KBM-7 (cell line): ENCODE results near the gene ZGRF1.
A peak's percentile ranks its signal among the peaks of the same experiment; 100 is the strongest.
"Not testable (repeated sequence)": the region's sequence is repeated elsewhere in the genome, so short reads cannot be mapped to it uniquely, and the experiment has no call there.

Experiments used
- DNase-seq: peaks from one replicate; pipeline ENCODE4 v3.0.0-alpha.2; 2015
- in situ Hi-C: fragments of 300-500 bp; cut with MboI; formaldehyde crosslinking; loops from 2 replicates; pipeline ENCODE4 v1.14.3; 2020; ENCODE audit warnings: low sequenced_read_pairs, low pct_unique_long_range_greater_than_20kb, mixed read lengths

Gene ZGRF1, protein sequence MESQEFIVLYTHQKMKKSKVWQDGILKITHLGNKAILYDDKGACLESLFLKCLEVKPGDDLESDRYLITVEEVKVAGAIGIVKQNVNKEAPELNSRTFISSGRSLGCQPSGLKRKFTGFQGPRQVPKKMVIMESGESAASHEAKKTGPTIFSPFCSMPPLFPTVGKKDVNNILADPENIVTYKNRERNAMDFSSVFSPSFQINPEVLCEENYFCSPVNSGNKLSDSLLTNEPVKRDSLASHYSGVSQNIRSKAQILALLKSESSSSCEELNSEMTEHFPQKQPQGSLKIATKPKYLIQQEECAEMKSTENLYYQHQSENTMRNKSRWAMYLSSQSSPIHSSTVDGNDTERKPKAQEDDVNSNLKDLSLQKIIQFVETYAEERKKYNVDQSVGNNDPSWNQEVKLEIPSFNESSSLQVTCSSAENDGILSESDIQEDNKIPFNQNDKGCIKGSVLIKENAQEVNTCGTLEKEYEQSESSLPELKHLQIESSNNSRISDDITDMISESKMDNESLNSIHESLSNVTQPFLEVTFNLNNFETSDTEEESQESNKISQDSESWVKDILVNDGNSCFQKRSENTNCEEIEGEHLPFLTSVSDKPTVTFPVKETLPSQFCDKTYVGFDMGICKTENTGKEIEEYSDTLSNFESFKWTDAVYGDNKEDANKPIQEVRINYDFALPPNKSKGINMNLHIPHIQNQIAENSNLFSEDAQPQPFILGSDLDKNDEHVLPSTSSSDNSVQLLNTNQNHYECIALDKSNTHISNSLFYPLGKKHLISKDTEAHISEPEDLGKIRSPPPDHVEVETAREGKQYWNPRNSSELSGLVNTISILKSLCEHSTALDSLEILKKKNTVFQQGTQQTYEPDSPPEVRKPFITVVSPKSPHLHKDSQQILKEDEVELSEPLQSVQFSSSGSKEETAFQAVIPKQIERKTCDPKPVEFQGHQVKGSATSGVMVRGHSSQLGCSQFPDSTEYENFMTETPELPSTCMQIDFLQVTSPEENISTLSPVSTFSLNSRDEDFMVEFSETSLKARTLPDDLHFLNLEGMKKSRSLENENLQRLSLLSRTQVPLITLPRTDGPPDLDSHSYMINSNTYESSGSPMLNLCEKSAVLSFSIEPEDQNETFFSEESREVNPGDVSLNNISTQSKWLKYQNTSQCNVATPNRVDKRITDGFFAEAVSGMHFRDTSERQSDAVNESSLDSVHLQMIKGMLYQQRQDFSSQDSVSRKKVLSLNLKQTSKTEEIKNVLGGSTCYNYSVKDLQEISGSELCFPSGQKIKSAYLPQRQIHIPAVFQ (N-terminal part only)

DNA sequence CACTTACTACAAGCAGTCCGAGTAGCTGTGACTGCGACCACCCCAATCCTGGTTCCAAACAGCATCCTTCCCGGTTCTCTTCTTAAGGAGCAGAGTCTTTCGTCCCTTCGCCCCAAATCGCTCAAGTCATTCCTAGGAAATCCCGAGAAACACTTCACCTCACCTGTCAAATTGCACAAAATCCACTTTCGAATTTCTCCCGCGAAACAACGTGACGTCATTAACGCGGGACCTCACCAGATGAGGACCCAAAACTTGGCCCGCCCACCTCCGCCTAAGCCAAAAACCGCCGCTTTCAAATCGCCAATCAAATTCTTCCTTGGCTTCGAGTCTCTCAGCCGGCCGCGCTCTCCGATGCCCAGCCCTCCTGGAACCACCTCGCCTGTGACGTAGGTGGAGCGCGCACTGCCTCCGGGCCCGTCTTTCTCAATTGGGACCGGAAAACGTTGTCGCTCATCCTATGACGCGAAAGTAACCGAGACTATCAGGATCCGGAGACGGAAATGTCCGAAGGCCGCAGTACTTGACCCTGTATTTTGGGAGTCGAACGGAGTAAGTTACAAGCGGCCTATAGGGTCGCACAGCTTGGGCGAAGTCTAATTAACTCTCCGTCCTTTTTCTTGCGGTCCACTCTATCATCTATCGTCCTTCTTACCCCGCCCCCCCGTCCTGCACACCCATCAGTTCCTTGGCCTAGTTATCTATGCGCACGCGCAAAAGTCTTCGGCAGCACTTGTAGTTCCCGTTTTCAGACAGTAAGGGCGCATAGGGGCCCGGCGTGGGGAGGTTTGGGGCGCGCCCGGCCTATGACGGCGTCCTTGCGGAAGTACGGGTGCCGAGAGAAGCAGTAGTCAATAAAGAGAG is at the start of gene ZGRF1, which contains the start of gene LARP7:
ZGRF1 (minus strand) TSS at position 222 of the 864 bp plus-strand sequence. CDS start 3,733 bp downstream, outside the sequence.
LARP7 (plus strand) TSS at position 456 of the 864 bp plus-strand sequence. CDS start 7,527 bp downstream, outside the sequence.
- in situ Hi-C loops, result loop anchor here (25.0 kb wide), 1 partner anchor 300 kb away; no protein-coding TSS in a partner anchor
- peak; percentile 99 for DNase-seq

DNA sequence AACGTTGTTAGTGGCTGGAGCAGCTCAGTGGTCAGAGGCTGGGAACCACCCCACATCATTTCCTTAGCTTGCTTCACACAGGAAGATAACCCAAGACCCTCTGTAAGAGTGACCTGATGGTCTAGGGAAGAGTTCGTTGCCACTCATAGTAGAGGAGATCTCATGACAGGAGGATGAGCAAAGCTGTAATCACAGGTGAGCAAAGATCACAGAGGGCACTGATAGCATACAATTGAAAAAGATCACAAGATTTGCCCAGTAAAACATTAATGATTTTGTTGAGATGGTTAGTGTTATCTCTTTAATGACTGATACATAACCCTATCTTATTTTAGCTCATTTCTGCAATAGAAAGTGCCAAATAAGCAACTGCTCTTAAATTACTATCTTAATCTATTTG is 44.3 kb upstream of the ZGRF1 start:
- DNase-seq, result no peak
- in situ Hi-C loops, result no loop called here

DNA sequence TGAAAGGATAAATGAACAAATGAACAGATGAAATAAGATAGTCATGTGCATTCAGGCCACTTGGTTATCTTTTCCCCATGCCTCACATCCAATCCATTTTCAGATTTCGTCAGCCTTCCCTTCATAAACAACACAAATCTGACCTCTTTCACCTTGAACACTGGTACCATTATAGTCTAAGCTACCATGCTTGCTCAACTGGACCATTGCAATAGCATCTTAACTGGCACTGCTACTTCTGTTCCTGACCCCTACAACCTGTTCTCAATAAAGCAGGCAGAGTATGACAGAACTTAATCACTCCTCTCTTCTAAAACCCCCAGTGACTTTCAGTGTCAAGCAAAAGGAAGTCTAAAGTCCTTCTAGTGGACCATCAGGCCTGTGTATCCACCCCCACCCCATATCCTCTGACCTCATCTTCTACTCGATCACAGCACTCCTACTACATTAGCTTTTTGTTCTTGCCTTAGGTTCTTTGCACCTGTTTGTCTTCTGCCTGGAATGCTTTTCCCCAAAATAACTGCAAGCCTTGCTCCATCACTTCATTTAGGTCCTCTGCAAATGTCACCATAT is 40.9 kb upstream of the ZGRF1 start:
- no peak for DNase-seq
- in situ Hi-C loops, result no loop called here

DNA sequence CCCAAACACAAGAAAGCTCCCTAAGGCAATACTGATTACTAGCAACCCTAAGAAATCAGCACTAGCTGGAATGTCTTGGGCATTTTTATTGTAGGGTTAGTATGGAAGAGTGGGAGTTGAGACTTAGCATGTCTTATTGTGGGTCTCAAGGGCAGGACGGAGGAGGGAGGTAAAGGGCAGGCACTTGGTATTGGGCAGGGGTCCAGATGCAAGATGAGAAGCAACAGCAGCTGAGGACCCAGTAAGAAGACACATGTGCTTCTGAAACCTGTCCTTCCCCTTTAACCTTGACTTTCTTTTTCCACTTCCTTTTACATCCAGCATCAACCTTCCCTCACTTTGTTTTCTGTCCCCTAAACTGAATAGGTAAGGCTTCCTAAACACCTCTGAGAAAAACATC is 37.7 kb upstream of the ZGRF1 start:
- DNase-seq, result no peak
- in situ Hi-C loops, result no loop called here

DNA sequence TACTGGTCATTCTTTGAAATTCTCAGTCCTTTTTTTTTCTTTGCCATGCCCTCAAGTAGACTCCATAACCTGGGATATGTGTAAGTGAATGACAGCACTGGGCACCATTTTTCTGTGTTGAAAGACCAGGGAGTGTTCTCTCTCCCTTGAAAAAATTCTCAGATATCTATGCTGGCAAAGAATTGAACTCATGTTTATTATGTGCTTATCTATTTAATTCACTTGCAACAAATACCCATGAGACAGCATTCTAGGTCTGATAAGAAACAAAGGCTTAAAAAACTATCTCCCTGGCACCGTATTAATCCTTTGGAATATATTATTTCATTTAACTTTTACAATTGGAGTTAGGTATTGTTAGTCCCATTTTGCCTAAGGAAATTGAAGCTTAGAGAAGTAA is 37.0 kb upstream of the ZGRF1 start:
- no peak for DNase-seq
- in situ Hi-C loops, result no loop called here

DNA sequence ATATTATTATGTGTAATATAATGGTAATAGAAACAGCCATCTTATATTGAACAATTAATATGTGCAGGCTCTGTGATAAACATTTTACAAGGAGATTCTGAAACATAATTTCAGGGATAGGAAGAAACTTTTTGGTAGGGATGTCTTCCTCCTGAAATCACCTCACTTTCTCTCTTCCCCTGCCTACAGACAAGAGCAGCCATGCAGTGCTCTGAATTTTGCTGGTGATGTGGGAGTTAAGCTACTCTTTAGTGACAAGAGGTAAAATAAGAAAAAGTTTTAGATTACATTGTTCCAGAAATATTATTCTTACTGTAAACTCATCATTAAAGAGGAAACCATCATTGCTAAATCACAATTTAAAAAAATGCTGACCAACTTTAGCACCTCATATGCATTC is 36.4 kb upstream of the ZGRF1 start:
- DNase-seq, result no peak
- in situ Hi-C loops, result no loop called here

DNA sequence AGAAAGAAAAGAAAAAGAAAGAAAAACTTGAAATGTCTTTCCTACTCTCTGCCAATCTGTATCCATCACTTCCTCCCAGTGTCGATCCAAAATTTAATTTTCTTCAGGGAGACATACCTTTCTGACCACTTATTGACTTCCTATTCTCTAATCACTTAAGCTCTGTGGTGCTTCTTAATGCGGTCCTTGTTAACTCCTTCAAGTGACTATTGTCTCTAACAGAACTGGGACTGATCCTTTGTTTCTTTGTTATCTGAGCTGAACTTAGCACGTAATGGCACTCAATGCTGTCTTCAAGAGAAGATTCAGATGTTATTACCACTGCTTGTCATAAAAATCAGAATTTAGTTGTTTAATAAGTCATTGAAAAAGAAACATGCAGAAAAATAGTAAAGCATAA is 31.4 kb upstream of the ZGRF1 start:
- no peak for DNase-seq
- in situ Hi-C loops, result no loop called here

DNA sequence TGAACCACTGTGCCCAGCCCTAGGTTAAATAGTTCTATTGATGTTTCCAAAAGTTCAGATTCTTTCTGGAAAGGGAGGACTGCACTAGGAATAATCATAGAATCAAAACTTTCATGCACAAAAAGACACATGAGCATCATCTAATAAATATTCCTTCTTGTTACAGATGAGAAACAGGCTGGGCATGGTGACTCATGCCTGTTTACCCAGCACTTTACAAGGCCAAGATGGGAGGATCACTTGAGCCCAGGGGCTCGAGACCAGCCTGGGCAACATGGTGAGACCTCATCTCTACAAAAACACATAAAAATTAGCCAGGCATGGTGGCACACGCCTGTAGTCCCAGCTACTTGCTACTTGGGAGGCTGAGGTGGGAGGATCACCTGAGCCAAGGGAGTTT is 27.9 kb upstream of the ZGRF1 start:
- DNase-seq, result no peak
- in situ Hi-C loops, result no loop called here

DNA sequence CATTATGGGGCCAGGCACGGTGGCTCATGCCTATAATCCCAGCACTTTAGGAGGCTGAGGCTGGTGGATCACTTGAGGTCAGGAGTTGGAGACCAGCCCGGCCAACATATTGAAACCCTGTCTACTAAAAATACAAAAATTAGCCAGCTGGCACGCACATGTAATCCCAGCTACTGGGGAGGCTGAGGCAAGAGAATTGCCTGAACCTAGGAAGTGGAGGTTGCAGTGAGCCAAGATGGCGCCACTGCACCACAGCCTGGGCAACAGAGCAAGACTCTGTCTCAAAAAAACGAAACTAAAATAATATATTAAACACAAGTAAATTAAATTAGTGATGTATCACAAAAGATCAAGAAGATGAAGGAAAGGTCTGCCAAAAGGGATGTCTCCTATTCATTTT is 19.4 kb upstream of the ZGRF1 start:
- in situ Hi-C loops, DNase-seq: not testable (repeated sequence)

DNA sequence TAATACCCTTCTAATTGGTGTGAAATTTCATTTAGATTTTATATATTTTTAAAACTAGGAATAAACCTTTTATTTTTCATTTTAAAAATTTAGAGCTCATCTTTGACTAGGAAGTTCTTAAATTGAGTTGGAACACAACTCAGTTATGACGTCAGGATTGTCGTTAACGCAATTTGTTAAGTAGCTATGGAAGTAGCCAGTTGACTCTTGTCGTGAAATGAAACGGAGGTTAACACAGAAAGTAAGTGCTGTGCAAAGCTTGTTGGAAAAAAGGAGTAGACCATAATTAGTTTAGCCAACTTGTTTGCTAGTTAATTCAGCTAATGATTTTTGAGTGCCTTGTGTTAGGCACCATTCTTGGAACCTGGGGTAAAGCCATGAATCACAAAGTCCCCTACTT is 18.6 kb upstream of the ZGRF1 start:
- in situ Hi-C loops, result no loop called here
- no peak for DNase-seq

DNA sequence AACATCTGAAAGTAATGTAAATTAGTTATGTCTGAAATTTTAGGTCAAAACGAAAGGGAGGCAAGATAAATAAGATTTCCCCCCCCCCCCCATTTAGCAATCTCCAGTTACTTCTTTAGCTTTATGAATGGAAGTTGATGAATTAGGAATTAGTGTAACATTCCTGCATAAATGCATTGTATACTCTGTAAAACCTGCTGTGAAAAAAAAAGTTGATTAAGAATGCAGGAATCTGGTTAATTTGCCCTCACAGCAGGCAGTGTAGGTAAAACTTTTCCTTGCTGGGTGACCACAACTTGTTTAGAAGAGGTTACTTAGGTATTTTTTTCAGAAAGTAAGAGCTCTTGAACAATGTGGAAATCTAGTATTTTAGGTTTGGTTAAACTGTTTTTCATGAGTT is 15.5 kb upstream of the ZGRF1 start:
- in situ Hi-C loops, result no loop called here
- no peak for DNase-seq

DNA sequence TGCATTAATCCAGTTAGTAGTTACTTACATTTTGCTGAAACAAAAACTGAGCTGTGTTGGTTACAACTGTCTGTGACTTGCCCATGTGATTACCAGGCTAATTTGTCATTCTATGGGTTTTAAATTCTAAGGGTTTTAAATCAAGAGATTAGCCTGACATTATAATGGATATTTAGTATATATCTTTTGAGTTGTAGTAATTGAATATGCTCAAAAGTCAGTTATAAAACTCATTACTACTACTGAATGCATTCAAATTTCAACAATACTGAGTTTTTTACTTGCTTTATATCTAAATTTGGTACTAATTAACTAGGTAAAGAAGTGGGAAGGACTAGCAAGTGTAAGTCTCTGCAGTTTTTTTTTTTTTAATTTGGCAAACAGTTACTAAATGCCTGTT is 14.9 kb upstream of the ZGRF1 start:
- DNase-seq, result no peak
- in situ Hi-C loops, result no loop called here

DNA sequence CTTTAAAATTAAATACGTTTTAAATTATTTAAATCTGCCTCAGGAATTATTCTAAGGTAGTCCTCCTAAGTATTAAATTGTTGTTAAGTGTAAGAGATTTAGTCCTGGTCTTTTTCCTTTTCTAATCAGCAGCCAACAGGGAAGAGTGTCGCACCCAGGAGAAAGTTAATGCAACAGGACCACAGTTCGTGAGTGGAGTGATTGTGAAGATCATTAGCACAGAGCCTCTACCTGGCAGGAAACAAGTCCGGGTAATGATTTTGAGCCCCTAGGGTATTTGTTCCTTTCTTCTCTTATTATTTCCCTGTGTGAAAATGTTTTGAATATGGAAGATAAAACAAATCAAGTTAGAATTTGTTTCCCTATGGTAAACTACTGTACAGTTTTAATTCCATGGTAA is 13.6 kb upstream of the ZGRF1 start:
- no peak for DNase-seq
- in situ Hi-C loops, result no loop called here

DNA sequence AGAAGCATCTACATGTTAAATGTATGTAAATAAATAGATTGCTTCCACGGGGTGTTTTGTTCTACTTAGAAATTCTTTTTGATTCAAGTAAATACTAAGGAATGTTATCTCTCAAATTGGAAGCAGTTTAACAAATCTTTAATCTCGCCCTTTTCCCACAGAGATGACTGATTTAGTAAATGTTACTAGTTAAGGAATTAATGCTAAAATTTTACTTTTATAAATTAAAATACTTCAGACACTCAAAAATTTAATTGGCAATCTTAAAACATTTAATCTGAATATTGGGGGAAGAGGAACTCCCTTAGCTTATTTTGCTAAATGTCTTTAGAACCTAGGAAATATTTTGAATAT is 12.3 kb upstream of the ZGRF1 start:
- in situ Hi-C loops, result loop anchor here (25.0 kb wide), 1 partner anchor 288 kb away; no protein-coding TSS in a partner anchor
- no peak for DNase-seq

DNA sequence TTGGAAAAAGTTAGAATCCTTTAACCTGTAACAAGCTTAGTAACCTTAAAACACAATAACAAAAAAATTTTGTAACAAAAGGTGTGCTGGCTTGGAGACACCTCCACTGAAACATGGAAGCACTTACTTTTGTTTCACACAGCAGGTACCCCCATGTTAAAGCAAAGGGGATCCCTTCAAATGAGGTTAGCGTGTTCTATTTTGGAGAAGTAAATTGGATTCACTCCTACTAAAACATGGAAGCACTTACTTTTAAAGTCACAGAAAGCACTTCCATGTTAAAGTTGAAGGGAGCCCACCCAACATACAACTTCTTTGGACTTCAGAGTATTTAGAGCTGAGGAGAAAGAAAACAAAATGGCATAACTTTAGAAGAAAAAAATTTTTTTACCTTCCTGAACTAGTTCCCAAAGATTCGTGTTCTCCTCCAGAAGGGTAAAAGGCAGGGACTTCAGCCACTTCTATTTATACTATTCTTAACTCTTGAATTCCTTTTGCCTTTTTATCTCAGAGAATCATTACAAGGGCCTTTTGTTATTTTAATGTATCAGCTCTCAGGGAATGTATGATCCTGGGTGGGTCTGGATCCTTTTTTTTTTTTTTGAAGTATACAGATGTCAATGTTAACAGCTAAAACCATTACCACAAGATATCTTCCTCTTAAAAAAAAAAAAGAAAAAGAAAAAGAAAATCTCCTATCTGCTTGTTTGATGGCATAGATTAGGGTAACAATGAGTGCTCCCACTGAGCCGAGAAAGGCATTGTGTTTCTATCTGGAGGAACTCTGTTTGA is 11.8 kb upstream of the ZGRF1 start:
- in situ Hi-C loops, result loop anchor here (25.0 kb wide), 1 partner anchor 289 kb away; no protein-coding TSS in a partner anchor
- DNase-seq, result no peak

DNA sequence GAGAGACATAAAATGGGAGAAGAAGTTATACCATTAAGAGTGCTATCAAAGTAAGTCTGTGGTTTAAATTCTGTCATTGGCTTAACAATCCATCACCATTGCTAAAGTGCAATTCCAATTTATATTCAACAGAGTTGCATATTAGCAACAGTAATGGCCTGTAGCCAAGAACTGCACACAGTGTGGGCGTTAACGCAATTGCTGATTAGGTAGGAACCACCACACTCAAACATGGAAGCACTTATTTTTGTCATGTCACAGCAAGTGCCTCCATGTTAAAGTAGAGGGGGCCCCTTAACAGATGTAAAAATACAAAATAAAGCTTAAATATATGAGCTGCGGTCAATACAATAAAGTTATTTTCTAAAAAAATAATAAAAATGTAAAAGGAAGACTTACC is 11.1 kb upstream of the ZGRF1 start:
- no peak for DNase-seq
- in situ Hi-C loops, result loop anchor here (25.0 kb wide), 1 partner anchor 290 kb away; no protein-coding TSS in a partner anchor
